ENCODE results near the gene CACTIN. TPM values are rescaled to one million over a fixed set of nuclear protein-coding genes. Genes with fewer than 3 reads are reported as not detected.

CACTIN gene
- total RNA-seq = 32.7 TPM
- polyA plus RNA-seq = 10 to 100 TPM in 1 of 4 donors, 1 to 10 TPM in 3; 2.9 to 10.4 (median 8.9) TPM

DNA sequence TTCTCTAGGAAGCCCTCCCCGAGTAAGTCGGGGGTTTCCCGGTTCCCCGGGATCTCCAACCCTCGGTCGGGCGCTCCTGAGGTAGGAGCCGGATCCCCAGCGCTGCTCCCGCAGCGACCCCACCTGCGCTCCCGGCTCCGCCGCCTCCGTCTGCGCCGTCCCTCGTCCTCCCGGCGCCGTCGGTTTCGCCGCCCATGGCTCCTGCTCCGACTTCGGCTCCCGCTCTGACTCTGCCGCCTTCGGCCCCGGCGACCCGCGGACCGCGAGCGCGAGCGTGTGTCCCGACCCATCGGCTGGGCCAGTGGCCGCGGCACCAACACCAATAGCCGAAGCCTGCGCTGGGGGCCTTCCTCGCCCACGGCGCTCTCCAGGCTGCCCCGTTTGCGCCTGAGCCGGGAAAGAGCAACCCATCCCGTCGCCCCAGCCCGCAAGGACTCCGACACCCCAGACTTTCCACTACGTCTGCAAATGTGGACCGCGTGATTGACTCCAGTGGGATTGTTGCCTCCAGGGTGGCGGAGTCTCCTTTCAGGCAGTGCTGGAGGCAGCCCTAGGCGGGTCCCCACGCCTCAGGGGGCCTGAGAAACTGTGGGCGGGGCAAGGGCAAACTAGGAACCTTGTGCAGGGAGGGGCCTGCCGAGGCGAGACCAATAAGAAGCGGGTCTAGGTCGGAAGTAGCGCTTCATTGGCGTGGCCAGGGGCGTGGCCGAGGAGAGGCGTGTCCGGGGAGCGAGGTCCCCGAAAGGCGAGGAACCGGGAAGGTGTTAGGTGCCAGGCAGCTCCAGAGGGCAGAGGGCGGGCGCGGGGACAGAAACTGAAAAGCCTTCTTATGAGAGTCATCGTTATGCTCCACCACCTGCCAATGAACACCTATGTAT is at the start of gene CACTIN:
TSS of gene CACTIN (minus strand) at position 318 of the 878 bp plus-strand sequence. CDS start at position 290, 28 bp downstream.
- Histone ChIP-seq H3K27ac (ENCODE audit: insufficient read depth, low read length, poor library complexity, severe bottlenecking) (peak within 1 kb of the TSS; percentile 87), H3K36me3 (ENCODE audit: control insufficient read depth, insufficient read depth, low read length) (peaks cover 8% of the 10 kb centered on the region), H3K4me3 (ENCODE audit: low read depth, low read length) (peak within 1 kb of the TSS; percentile 87), H3K27me3 (ENCODE audit: control insufficient read depth, insufficient read depth, low read length) (no peaks in the 10 kb centered on the region), H3K4me1 (ENCODE audit: control insufficient read depth, insufficient read depth, low read length, poor library complexity, severe bottlenecking) (peaks cover 29% of the 10 kb centered on the region), H3K9me3 (ENCODE audit: control insufficient read depth in 2 of 2, low read length in 2 of 2) (no peaks in the 10 kb centered on the region)
- peak; percentile 96 for ATAC-seq (ENCODE audit: low read depth in 2 of 2)
- Mint-ChIP-seq H3K36me3 (peaks cover 16% of the 10 kb centered on the region), H3K4me1 (peaks cover 5 to 42% (median 18%) of the 10 kb centered on the region in 4 donors), H3K27me3 (peaks cover 4% of the 10 kb centered on the region), H3K9me3 (no peaks in the 10 kb centered on the region), H3K27ac (peak within 1 kb of the TSS; percentile 98 to 99 (median 99)), H3K4me3 (peak within 1 kb of the TSS; percentile 87 to 99 (median 96))
- DNase-seq = peak; percentile 98 to 99 (median 98)

DNA sequence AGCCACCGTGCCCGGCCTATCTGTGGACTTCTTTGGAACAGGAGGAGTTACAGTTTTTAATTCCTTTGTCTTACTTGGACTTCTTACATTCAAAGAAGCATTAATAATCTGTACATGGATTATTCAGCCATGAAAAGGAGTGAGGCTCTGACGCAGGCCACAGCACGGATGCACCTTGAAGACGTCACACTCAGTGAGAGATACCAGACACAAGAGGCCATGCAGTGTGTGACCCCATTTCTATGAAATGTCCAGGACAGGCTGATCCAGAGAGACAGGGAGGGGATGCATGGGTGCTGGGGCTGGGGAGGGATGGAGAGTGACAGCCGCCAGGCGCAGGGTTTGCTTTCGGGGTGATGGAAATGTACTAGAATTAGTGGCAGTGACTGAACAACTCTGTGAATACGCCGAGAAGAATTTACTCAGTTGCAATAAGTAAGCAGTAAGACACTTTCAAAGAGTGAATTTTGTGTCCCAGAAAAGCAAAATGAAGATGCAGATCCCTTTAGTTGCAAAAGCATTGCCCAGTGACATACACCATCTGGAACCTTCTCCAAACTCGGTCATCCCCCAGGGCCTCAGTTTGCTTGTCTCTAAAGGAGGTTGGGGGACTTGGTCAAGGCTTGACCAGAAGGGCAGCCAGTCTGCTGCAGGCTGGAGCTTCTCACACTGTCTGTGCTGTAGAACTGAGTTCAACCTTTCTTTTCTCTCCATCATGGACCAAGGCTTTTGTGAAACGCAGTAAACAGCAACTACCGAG is 48.4 kb upstream of the CACTIN start:
- Histone ChIP-seq H3K27me3 (ENCODE audit: control insufficient read depth, insufficient read depth, low read length) (no peaks in the 10 kb centered on the region), H3K36me3 (ENCODE audit: control insufficient read depth, insufficient read depth, low read length) (peaks cover 2% of the 10 kb centered on the region), H3K9me3 (ENCODE audit: control insufficient read depth in 2 of 2, low read length in 2 of 2) (no peaks in the 10 kb centered on the region), H3K4me3 (ENCODE audit: low read depth, low read length) (no peak overlapping the region), H3K4me1 (ENCODE audit: control insufficient read depth, insufficient read depth, low read length, poor library complexity, severe bottlenecking) (peaks cover 22% of the 10 kb centered on the region), H3K27ac (ENCODE audit: insufficient read depth, low read length, poor library complexity, severe bottlenecking) (no peak overlapping the region)
- Mint-ChIP-seq H3K36me3 (peaks cover 6% of the 10 kb centered on the region), H3K27ac (no peak overlapping the region), H3K9me3 (no peaks in the 10 kb centered on the region), H3K27me3 (no peaks in the 10 kb centered on the region), H3K4me1 (peaks cover 0 to 35% (median 0%) of the 10 kb centered on the region in 4 donors), H3K4me3 (peak overlapping the region in 1 of 4 donors; percentile 2)
- no peak for DNase-seq
- ATAC-seq (ENCODE audit: low read depth in 2 of 2) = no peak

DNA sequence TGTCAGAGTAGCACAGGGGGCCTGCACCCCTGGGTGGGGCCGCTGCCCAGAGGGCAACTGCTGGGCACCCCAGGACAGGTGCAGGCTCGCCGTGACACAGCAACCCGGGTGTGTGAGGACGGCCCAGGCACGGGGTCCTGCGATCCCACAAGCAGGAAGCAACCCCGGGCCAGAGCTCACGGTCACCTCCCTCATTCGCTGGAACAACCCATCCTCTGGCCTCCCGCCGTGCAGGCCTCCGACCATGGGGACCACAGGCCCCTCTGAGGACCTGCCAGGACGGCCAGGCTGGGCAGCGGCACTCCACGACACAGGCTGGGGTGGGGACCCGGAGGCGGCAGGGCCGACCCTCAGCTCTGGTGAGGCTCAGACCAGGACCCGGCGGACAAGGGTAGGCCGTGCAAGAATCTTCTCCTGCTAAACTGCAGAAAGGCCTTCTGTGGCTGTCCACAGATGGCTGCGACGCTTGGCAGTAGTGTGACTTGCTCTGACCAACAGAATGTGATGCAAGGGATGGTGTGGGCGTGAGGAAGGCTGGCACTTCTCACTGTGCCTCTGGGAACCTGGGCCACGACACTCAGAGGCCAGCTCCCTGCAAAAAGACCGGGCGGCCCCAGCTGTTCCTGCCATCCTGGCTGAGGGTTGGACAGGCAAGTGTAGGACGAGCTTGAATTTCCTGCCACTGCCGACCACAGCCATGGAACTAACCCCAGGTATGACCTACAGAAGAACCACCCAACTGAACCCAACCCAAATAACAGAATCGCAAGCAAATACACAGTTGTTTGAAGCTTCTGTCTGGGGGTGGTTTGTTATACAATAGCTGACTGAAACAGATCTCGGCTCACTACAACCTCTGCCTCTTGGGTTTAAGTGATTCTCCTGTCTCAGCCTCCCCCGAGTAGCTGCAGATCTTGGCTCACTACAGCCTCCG is 47.2 kb upstream of the CACTIN start:
- Histone ChIP-seq H3K4me1 (ENCODE audit: control insufficient read depth, insufficient read depth, low read length, poor library complexity, severe bottlenecking) (peaks cover 22% of the 10 kb centered on the region), H3K36me3 (ENCODE audit: control insufficient read depth, insufficient read depth, low read length) (no peaks in the 10 kb centered on the region), H3K4me3 (ENCODE audit: low read depth, low read length) (no peak overlapping the region), H3K27ac (ENCODE audit: insufficient read depth, low read length, poor library complexity, severe bottlenecking) (no peak overlapping the region), H3K27me3 (ENCODE audit: control insufficient read depth, insufficient read depth, low read length) (no peaks in the 10 kb centered on the region), H3K9me3 (ENCODE audit: control insufficient read depth in 2 of 2, low read length in 2 of 2) (no peaks in the 10 kb centered on the region)
- Mint-ChIP-seq H3K9me3 (no peaks in the 10 kb centered on the region), H3K27me3 (no peaks in the 10 kb centered on the region), H3K27ac (no peak overlapping the region), H3K36me3 (peaks cover 6% of the 10 kb centered on the region), H3K4me1 (peaks cover 0 to 39% (median 0%) of the 10 kb centered on the region in 4 donors), H3K4me3 (peak overlapping the region in 1 of 4 donors; percentile 56)
- ATAC-seq (ENCODE audit: low read depth in 2 of 2) (no peak), DNase-seq (no peak)

DNA sequence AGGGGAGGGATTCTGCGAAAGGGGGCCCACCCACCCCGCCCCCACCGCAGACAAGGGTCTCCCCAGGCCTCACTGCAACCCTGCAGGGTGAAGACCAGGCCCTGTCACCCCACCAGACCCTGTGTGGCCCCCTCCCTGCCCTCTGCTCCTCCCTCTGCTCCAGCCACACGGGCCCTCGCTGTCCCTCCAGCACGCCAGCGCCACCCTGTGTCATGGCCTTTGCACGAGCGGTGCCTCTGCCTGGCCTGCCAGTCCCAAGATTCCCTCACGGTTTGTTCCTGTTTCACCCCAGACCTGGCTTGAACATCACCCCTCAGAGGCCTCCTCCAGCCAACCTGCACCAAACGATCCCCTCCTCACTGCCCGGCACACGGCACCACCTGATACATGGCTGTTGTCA is 46.4 kb upstream of the CACTIN start:
- Mint-ChIP-seq H3K4me3 (peak overlapping the region in 2 of 4 donors; percentile 43 to 56), H3K27me3 (no peaks in the 10 kb centered on the region), H3K27ac (peak overlapping the region in 1 of 3 donors; percentile 79), H3K4me1 (peaks cover 0 to 39% (median 0%) of the 10 kb centered on the region in 4 donors), H3K36me3 (peaks cover 6% of the 10 kb centered on the region), H3K9me3 (no peaks in the 10 kb centered on the region)
- no peak for ATAC-seq (ENCODE audit: low read depth in 2 of 2)
- H3K36me3 ChIP-seq (ENCODE audit: control insufficient read depth, insufficient read depth, low read length) = no peaks in the 10 kb centered on the region
- H3K4me3 ChIP-seq (ENCODE audit: low read depth, low read length) = no peak overlapping the region
- H3K27ac ChIP-seq (ENCODE audit: insufficient read depth, low read length, poor library complexity, severe bottlenecking) = no peak overlapping the region
- DNase-seq = no peak
- no peaks in the 10 kb centered on the region for H3K9me3 ChIP-seq (ENCODE audit: control insufficient read depth in 2 of 2, low read length in 2 of 2)
- H3K27me3 ChIP-seq (ENCODE audit: control insufficient read depth, insufficient read depth, low read length) = no peaks in the 10 kb centered on the region
- H3K4me1 ChIP-seq (ENCODE audit: control insufficient read depth, insufficient read depth, low read length, poor library complexity, severe bottlenecking) = peaks cover 22% of the 10 kb centered on the region

DNA sequence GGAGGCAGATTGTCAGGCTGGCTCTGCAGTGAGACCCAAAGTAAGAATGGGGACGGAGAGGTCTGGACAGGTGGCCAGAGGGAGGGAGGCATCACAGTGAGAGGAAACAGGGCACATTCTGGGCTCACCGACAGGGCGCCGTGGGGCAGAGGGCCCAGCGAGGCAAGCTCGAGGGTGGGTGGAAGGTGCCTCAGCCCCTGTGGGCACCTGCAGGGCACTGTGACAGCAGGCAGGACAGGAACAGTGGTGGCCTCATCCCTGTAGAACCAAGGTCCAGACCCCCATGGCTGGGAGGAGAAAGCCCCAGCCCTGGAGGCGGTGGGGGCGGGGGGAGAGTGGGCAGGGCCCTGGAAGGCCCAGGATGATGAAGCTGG is 46.0 kb upstream of the CACTIN start:
- Mint-ChIP-seq H3K36me3 (peaks cover 6% of the 10 kb centered on the region), H3K9me3 (no peaks in the 10 kb centered on the region), H3K27ac (no peak overlapping the region), H3K4me1 (peaks cover 0 to 39% (median 0%) of the 10 kb centered on the region in 4 donors), H3K4me3 (no peak overlapping the region), H3K27me3 (no peaks in the 10 kb centered on the region)
- DNase-seq = no peak
- no peak overlapping the region for H3K27ac ChIP-seq (ENCODE audit: insufficient read depth, low read length, poor library complexity, severe bottlenecking)
- ATAC-seq (ENCODE audit: low read depth in 2 of 2) = no peak
- H3K4me1 ChIP-seq (ENCODE audit: control insufficient read depth, insufficient read depth, low read length, poor library complexity, severe bottlenecking) = peaks cover 22% of the 10 kb centered on the region
- H3K9me3 ChIP-seq (ENCODE audit: control insufficient read depth in 2 of 2, low read length in 2 of 2) = no peaks in the 10 kb centered on the region
- no peaks in the 10 kb centered on the region for H3K27me3 ChIP-seq (ENCODE audit: control insufficient read depth, insufficient read depth, low read length)
- H3K36me3 ChIP-seq (ENCODE audit: control insufficient read depth, insufficient read depth, low read length) = no peaks in the 10 kb centered on the region
- no peak overlapping the region for H3K4me3 ChIP-seq (ENCODE audit: low read depth, low read length)

DNA sequence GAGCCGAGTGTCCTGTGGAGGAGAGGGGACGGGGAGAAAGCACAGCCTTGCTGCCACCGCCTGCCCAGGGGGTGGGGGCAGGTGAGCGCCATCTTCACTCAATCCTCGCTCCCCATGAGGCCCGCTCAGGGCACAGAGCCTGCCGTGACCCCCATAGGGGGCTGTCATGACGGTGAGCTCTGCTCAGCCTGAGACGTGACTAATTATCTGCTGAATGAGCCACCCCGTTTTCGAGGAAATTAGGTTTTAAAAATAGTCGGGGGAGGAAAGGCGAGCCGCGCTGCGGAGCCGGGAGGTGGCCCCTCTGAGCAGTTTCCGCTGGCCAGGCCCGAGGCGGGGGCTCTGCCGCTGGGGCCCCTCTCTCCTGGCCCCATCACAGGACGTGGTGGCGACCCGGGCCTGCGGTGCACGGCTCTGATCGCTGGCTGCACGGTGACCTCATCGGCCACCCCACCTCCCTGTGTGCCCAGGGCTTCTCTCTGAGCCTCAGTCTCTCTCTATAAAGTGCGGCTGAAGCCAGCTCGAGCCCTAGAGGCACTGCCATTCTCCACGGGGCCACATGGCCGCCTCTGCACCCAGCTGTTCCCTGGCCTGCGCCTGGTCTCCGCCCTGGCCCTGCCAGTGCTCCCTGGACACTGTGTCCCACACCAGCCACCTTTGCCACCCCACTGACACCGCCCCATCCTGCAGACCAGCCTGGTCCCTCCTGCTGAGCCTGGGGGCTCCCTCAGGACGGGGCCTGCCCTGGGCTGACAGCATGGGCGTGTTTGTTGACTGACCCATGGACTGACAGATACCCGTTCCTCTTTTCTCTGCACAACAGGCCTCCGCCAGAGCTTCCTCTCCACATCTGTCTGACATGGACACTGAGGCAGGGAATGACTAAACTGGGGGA is 45.3 kb upstream of the CACTIN start:
- no peaks in the 10 kb centered on the region for H3K27me3 ChIP-seq (ENCODE audit: control insufficient read depth, insufficient read depth, low read length)
- H3K4me3 ChIP-seq (ENCODE audit: low read depth, low read length) = no peak overlapping the region
- H3K4me1 Mint-ChIP-seq = peaks cover 0 to 36% (median 0%) of the 10 kb centered on the region in 4 donors
- H3K4me1 ChIP-seq (ENCODE audit: control insufficient read depth, insufficient read depth, low read length, poor library complexity, severe bottlenecking) = peaks cover 22% of the 10 kb centered on the region
- ATAC-seq (ENCODE audit: low read depth in 2 of 2) (peak; percentile 46 to 63), DNase-seq (peak in 1 of 3 donors; percentile 64)
- H3K36me3 ChIP-seq (ENCODE audit: control insufficient read depth, insufficient read depth, low read length) = no peaks in the 10 kb centered on the region
- H3K36me3 Mint-ChIP-seq = peaks cover 6% of the 10 kb centered on the region
- no peaks in the 10 kb centered on the region for H3K9me3 ChIP-seq (ENCODE audit: control insufficient read depth in 2 of 2, low read length in 2 of 2)
- no peak overlapping the region for H3K27ac ChIP-seq (ENCODE audit: insufficient read depth, low read length, poor library complexity, severe bottlenecking)
- H3K27ac Mint-ChIP-seq = peak overlapping the region in 2 of 3 donors; percentile 15 to 20
- no peaks in the 10 kb centered on the region for H3K27me3 Mint-ChIP-seq
- H3K4me3 Mint-ChIP-seq = peak overlapping the region in 3 of 4 donors; percentile 19 to 72 (median 43)
- no peaks in the 10 kb centered on the region for H3K9me3 Mint-ChIP-seq
